RCC 7860 (cell line): Measurements from ENCODE around the gene SETX.

ENCODE experiments used
- DNase-seq: peaks from one replicate; pipeline ENCODE4 v3.0.0-alpha.2; 2015; ENCODE audit warnings: low spot score
- FAIRE-seq: peaks from 2 replicates; lab custom pipeline; 2012; peaks lifted over from hg19 to GRCh38; lab: Jason Lieb, UNC

The SETX gene

GRCh38 chr9:132293145-132293721, 61.6 kb downstream of the SETX start:
- DNase-seq (no peak), FAIRE-seq (no peak)

DNA sequence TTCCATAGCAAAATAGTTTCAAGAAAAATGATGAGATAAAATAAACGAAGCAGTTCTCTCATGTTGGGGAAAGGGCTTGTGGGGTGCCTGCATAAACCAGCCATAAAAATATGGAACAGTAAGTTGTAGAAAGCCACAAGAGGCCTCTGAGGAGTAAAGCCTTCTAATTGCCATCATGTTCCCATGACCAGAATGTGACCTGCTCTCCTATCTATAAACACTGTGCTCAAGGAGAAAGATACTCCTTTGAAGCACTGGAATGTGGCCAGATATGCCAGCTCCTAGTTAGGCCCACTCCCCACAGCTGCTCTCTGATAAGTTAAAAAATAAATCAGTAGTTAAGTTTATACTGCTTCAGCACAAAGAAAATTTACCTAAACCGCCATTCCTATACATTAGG, 65.8 kb downstream of the SETX start:
- DNase-seq (no peak), FAIRE-seq (no peak)

DNA sequence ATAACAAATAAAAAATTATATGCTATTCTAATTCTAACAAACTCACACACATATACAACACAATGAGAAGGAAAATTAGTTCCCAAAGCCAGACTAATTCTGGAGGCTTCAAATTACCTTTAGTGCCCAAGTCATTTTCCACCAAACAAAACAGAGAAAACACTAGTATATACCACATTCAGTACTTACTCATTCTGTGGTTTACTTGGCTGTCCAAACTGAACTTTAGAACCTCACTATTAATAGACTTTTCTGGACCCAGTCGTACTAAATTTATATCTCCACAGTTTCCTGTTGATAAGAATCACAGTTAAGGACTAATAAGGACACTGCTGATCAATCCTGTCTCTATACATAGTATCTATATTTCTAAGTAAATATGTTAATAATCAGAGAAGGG, 66.4 kb downstream of the SETX start:
- peak; percentile 20 for FAIRE-seq
- no peak for DNase-seq

DNA sequence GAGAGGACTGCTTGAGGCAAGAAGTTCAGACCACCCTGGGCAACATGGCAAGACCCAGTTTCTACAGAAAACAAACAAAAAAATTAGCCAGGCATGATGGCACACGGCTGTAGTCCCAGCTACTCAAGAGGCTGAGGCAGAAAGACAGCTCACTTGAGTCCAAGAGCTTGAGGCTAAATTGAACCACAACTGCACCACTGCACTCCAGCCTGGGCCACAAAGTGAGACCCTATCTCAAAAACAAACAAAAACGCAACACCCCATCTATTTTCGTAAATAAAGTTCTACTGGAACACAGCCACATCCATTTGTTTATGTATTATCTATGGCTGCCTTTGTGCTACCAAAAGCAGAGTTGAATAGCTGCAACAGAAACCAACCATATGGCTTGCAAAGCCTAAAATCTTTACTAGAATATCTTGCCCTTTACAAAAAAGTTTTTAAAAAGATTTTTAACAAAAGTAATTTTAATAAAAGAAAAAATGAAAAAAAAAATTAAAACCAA, 67.5 kb downstream of the SETX start:
- FAIRE-seq (no peak), DNase-seq (no peak)

DNA sequence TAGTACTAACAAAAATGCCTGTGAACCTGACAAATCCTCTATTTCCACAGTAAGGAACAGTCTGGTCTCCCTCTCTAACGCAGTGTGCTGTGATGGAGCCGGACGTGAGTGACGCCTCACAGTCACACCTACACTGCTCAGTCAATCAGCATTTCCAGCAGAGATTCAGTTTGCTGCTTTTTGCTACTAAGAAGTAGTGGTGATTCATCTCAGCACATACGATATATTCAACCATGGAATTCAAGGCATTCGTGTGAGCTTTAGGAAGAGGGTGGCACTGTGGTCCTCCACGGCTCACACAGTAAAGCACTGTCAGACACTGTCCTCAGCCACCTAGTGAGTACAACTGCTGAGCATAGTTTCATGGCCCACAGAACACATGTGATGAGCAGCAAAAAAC, 70.9 kb downstream of the SETX start:
- DNase-seq (peak; percentile 21), FAIRE-seq (no peak)

- no peak for FAIRE-seq
These were observed 71.6 kb downstream of the SETX start for GRCh38 chr9:132283165-132283564.

GRCh38 chr9:132274861-132275260, 79.9 kb downstream of the SETX start:
- FAIRE-seq, result no peak

More at GRCh38 chr9:132283165-132283564, 71.6 kb downstream of the SETX start:
- no peak for DNase-seq

GRCh38 chr9:132269704-132270516, 84.9 kb downstream of the SETX start:
- FAIRE-seq, result peak; percentile 36
- DNase-seq, result peak; percentile 52

More at GRCh38 chr9:132274861-132275260, 79.9 kb downstream of the SETX start:
- DNase-seq, result no peak

- DNase-seq (peak; percentile 51), FAIRE-seq (peak; percentile 28)
These were observed 85.9 kb downstream of the SETX start for GRCh38 chr9:132268725-132269352.

GRCh38 chr9:132267660-132268059, 87.1 kb downstream of the SETX start:
- no peak for FAIRE-seq
- DNase-seq, result no peak

- no peak for FAIRE-seq
- DNase-seq, result no peak
These were observed 88.8 kb downstream of the SETX start for GRCh38 chr9:132266017-132266416.

DNA sequence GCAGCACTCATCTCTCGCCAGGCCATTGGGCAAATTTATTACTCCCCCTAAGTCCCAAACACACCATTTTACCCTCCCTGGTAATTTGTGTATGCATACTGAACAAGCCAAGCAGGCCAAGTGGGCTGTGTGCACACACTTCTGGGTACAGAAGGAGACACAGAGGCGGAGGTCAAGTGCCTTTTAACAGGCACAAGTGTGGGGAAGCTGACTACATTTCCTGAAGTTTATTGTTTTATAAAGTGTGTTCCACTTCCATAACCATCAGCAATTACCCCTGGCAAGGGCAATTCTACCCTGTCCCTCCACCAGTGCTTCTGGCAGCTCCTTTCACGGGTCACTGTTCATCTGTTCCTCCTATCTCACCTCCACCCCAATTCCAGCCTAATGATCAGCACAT, 93.9 kb downstream of the SETX start:
- FAIRE-seq (no peak), DNase-seq (no peak)

DNA sequence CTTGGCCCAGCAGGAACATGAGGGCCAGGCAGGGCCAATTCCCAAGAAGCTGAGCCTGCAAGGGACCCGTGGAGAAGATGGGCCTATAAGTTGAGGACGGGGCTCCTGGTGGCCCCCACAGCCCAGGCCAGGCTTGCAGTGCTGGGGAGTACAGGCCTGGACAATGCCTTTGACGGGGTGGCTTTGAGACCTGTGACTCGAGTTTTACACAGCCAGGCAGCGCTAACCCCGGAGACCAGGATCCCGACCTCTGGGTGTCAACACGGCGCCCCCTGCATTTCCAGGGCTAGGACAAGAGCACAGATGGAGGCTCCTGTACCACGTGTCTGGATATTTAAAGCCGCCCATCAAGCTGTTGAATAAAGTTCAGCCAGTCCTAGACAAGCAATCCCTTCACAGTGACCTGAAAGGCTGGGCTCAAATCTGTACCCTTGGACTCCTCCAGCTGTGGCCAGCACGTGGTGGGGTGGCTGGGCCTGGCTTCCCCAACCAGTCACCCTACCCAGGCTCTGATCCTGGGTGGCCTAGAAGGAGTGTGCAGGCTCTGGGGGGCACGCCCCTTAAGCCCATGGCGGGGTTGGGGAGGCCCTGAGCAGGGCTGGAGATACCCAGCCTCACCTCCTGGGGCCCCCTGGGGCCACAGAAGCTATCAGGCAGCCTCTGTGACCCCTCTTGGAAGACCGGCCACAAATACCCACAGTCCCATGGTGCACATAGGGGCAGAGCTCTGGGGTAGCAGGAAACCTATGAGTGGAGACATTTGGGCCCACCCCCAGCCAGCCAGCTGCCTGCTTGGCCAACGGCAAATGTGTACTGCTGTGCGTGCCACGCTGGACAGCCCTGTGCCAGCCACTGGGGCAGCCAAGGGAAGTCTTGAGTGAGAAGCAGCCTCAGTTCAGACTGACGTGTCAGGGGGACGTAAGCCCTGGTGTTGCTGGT, 104.2 kb downstream of the SETX start:
- DNase-seq (no peak), FAIRE-seq (no peak)

GRCh38 chr9:132249690-132250089, 105.1 kb downstream of the SETX start:
- no peak for DNase-seq
- FAIRE-seq, result no peak

GRCh38 chr9:132249123-132249522, 105.7 kb downstream of the SETX start:
- FAIRE-seq (no peak), DNase-seq (no peak)

GRCh38 chr9:132247942-132248341, 106.8 kb downstream of the SETX start:
- DNase-seq (no peak), FAIRE-seq (no peak)

DNA sequence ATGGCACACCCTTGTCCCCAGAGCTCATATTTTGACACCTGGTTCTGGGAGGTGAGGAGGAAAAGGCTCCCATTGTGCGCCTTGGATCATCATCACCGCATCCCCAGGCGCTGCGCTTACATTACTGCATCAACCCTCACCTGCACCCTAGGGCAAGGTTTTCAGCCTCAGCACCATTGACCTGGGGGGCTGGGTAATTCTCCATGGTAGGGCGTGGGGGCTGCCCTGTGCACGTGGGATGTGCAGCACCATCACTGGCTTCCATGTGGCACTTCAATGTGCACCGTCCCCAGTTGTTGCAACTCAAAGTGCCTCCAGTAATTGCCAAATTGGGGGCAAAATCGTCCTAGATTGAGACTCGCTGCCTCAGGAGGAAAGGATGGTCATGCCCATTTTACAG, 109.3 kb downstream of the SETX start:
- DNase-seq (no peak), FAIRE-seq (no peak)

DNA sequence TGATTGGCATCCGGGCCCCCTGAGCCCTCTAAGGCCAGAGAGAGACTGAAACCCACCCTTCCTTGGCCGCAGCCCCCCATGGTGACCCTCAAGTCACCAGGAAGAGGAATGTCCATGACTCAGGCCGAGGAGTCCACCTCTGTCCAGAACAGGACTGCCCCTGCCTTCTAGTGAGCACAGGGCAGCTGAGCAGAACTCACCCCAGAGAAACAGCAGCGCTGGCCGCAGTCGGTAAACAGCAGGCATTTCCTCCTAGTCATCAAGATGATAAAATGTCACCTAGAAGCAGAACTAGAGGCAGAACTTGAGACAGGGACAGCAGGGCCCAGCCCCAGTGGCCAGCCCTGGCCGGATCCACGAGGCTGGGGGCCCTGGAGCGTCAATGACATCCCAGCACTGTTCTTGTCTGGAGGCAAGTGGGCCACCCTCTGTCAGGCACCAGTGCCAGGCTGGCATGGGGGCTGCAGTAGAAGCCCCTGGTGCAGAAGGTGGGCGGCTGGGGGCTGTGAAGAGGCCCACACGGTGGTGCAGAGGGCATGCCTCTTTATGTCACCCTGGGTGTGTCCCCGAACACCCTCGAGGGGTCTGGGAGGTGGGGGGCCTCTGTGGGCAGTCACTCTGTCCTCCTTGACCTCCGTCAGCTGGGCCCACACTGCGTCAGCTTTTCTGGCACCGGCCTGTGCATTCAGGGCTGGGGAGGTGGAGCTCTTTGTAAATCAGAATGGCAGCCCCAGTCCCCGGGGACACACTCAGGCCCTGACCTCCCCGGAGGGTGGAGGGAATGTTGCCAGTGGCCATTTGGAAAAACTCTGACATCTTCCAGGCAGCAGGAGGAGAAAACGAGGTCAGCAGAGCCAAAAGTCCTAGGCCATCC, 110.0 kb downstream of the SETX start:
- no peak for FAIRE-seq
- peak; percentile 23 for DNase-seq

DNA sequence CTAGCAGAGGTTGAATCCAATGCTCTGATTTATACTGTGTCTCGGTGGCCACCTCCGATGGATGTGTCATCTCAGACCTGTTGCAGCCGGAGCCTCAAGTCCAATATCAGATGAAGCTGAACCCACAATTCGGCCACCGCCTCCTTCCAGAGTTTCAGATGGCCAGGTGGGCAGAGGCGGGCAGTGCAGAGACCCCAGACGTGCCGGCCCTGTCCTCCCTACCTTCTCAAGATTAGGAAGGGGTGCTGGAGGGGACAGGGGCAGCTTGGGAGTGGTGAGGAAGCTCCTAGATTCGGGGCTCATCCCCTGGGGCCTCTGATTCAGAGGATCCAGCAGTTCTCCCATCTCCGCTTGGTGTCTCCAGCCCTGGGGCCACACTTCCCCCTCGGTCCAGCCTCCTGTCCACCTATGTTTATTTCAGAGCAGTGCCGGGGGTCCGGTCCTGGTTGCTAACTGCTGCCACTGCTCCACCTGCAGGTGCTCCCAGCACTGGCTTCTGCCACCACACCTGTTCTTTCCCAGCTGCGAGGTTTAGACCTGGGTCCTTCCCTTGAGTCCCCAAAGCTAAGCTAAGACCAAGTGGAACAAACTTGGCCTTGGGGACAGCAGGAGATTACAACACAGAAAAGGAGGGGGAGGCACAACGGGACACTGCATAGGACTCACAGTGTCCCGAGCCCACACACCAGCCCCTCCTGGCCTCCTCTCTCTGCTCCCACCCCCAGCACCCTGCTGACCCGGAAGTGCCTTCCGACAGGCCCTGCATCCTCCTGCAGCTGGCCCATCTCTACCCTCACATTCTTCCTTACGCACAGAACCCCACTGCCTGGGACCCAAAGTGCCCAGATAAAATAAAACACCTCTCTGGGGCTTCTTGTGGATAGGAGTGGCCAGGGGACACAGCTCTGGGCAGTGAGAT, 111.4 kb downstream of the SETX start:
- no peak for FAIRE-seq
- DNase-seq, result no peak
